ENCODE measurements around the gene FOXP1.

- no peak for TF ChIP-seq CTCF (IDR thresholded peaks at IDR 0.05)
- no peak for TF ChIP-seq POLR2A (IDR thresholded peaks at IDR 0.05)
Observed at GRCh38 chr3:71185733-71186455, 397.6 kb downstream of the FOXP1 start.
